Measurements from ENCODE around the gene TOP1.

DNA sequence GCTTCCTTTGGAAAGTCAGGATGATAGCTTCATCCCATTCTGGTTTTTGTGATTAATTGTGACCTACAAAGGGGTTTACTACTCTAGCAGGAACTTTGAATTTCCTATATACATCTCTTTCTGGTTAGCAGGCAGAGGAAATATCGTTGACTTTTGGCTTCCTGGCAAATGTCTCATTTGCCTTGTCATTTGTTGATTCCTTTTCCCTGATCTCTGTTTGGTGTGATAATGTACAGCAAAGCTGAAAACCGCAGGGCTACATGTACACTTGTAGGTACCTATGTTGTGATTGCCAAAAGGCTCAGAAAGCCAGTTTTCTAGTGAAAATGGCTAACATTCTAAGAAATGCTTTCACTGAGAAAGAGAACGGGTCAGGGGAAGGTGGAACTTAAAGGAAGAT is 44.3 kb downstream of the TOP1 start:
- no peak for TF ChIP-seq POLR2A (IDR thresholded peaks at IDR 0.05)
- TF ChIP-seq CTCF (IDR thresholded peaks at IDR 0.05) = no peak

All from right lobe of liver (tissue), 4 donors.